Measurements from ENCODE around the gene NELFA. TPM values are rescaled to one million over a fixed set of nuclear protein-coding genes. Genes with fewer than 3 reads are reported as not detected.

Gene NELFA
- total RNA-seq, 1 experiment from 2014 or later = 55.0 TPM

DNA sequence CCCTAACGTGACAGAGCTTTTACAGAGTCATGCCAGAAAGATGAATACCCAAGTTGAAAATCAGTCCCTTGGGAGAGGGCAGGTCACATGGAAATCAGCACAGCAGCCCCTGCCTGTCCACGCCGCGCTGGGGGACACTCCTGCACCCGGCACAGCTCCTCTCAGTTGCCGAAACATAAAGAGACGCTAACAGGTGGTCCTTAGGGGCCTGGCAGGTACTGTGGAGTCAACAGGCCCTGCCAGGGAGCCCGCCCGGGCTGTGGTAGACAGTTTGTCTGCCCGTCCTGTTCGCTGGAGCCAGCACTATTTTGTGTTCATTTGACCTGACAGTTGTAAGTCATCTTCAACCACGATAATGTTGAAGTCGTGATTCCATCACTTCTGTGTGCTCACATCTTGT is 30.5 kb downstream of the NELFA start:
- no CpG with 5 or more reads among the region's 13 CpGs for WGBS (ENCODE audit: extremely low coverage, insufficient read length, low lambda C conversion rate)
- H3K27me3 Mint-ChIP-seq (ENCODE audit: low read depth) = no peaks in the 10 kb centered on the region
- H3T11ph ChIP-seq (ENCODE audit: low read length) = no peak overlapping the region
- no peak overlapping the region for H2AK5ac ChIP-seq (ENCODE audit: insufficient read length, low read length)
- no peak overlapping the region for H3K4me2 ChIP-seq (ENCODE audit: insufficient read depth, insufficient read length, low read length)
- no peaks in the 10 kb centered on the region for H4K20me1 ChIP-seq (ENCODE audit: control insufficient read depth, insufficient read depth, insufficient read length)
- 0 out of 7 replicates have a peak overlapping the region, but pooled peaks of 1 of the 3 experiments have one; percentile 47 for H3K27ac Mint-ChIP-seq
- H4K91ac ChIP-seq (ENCODE audit: insufficient read length, low read depth, low read length) = no peak overlapping the region
- H3K23me2 ChIP-seq (ENCODE audit: insufficient read length, low read depth, low read length, poor library complexity, severe bottlenecking) = no peaks in the 10 kb centered on the region
- no peaks in the 10 kb centered on the region for H3K79me1 ChIP-seq (ENCODE audit: insufficient read depth, low read depth, low read length, poor library complexity, severe bottlenecking)
- H2BK20ac ChIP-seq (ENCODE audit: low read depth, low read length, poor library complexity, severe bottlenecking) = no peak overlapping the region
- no peaks in the 10 kb centered on the region for H3K4me1 ChIP-seq (ENCODE audit: insufficient read depth, low read length)
- H3K27ac ChIP-seq (ENCODE audit: insufficient read length, low read depth, low read length) = no peak overlapping the region
- H3K9me3 ChIP-seq (ENCODE audit: control insufficient read depth, low read depth, low read length) = no peaks in the 10 kb centered on the region
- no peak overlapping the region for H3K23ac ChIP-seq (ENCODE audit: insufficient read length, low read depth, low read length)
- no peaks in the 10 kb centered on the region for H3K9me3 Mint-ChIP-seq
- no peak overlapping the region for H2BK120ac ChIP-seq (ENCODE audit: low read depth, low read length, poor library complexity, severe bottlenecking)
- no peak overlapping the region for H2BK5ac ChIP-seq (ENCODE audit: insufficient read length, low read length)
- no peaks in the 10 kb centered on the region for H3K79me2 ChIP-seq (ENCODE audit: insufficient read depth, low read length)
- H2BK15ac ChIP-seq (ENCODE audit: low read depth, low read length) = no peak overlapping the region
- H3K36me3 Mint-ChIP-seq (ENCODE audit: insufficient read depth in 1 of 3, low read depth in 3 of 3) = peaks cover 33 to 91% (median 78%) of the 10 kb centered on the region in 3 experiments; a peak in 6 of 7 replicates
- H3K14ac ChIP-seq (ENCODE audit: insufficient read depth, low read length) = no peak overlapping the region
- H4K5ac ChIP-seq (ENCODE audit: insufficient read length, low read depth, low read length) = no peak overlapping the region
- H2BK12ac ChIP-seq (ENCODE audit: insufficient read length, low read depth, low read length) = no peak overlapping the region
- H4K8ac ChIP-seq (replicated peaks; ENCODE audit: insufficient read length, low read depth, low read length) = no peak overlapping the region
- no peaks in the 10 kb centered on the region for H3K27me3 ChIP-seq (ENCODE audit: insufficient read depth, low read length)
- H3K4me1 Mint-ChIP-seq = peaks cover 0 to 9% of the 10 kb centered on the region in 2 experiments; a peak in 2 of 4 replicates
- peak; percentile 22 for DNase-seq
- H3K4ac ChIP-seq (ENCODE audit: low read depth, low read length) = no peak overlapping the region
- H3K9ac ChIP-seq (ENCODE audit: extremely low read depth, insufficient read length, low read length) = no peak overlapping the region
- TF ChIP-seq, protein P1, sequence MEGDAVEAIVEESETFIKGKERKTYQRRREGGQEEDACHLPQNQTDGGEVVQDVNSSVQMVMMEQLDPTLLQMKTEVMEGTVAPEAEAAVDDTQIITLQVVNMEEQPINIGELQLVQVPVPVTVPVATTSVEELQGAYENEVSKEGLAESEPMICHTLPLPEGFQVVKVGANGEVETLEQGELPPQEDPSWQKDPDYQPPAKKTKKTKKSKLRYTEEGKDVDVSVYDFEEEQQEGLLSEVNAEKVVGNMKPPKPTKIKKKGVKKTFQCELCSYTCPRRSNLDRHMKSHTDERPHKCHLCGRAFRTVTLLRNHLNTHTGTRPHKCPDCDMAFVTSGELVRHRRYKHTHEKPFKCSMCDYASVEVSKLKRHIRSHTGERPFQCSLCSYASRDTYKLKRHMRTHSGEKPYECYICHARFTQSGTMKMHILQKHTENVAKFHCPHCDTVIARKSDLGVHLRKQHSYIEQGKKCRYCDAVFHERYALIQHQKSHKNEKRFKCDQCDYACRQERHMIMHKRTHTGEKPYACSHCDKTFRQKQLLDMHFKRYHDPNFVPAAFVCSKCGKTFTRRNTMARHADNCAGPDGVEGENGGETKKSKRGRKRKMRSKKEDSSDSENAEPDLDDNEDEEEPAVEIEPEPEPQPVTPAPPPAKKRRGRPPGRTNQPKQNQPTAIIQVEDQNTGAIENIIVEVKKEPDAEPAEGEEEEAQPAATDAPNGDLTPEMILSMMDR (conservative IDR thresholded peaks at IDR 0.05) = no peak
- no peak overlapping the region for H3K56ac ChIP-seq (ENCODE audit: insufficient read length, low read depth, low read length)
- no peak overlapping the region for H2AFZ ChIP-seq (ENCODE audit: low read length)
- no peak overlapping the region for H3K4me3 Mint-ChIP-seq
- H3K18ac ChIP-seq (ENCODE audit: insufficient read length, low read depth, low read length) = no peak overlapping the region

Measured in H9 (cell line).